Astrocyte (in vitro differentiated cells and primary cell): Measurements from ENCODE around the gene MTERF2. TPM values are rescaled to one million over a fixed set of nuclear protein-coding genes. Genes with fewer than 3 reads are reported as not detected.

Experiments used
- DNase-seq: peaks from one replicate; pipeline ENCODE4 v3.0.0-alpha.2; 2010; ENCODE audit warnings: low read depth
- FAIRE-seq: peaks from 2 replicates; lab custom pipeline; 2011; peaks lifted over from hg19 to GRCh38; lab: Jason Lieb, UNC
- H2AFZ ChIP-seq: 2 replicates; pipeline ENCODE4 v1.6.0; 2012; ENCODE audit warnings: low read depth, low read length, inconsistent platforms
- H3K27ac ChIP-seq: 2 replicates; pipeline ENCODE4 v1.5.1; 2011; ENCODE audit warnings: low read depth, low read length, inconsistent platforms
- H3K27me3 ChIP-seq: 2 replicates; pipeline ENCODE4 v1.6.0; 2011; ENCODE audit warnings: low read length, inconsistent platforms; ENCODE audit not compliant: insufficient read depth
- H3K36me3 ChIP-seq: 2 replicates; pipeline ENCODE4 v1.5.1; 2011; ENCODE audit warnings: low read length, inconsistent platforms; ENCODE audit not compliant: insufficient read depth
- H3K4me1 ChIP-seq: 2 replicates; pipeline ENCODE4 v1.5.1; 2011; ENCODE audit warnings: low read length, inconsistent platforms; ENCODE audit not compliant: insufficient read depth
- H3K4me2 ChIP-seq: 2 replicates; pipeline ENCODE4 v1.6.0; 2012; ENCODE audit warnings: low read length, inconsistent platforms
- H3K4me3 ChIP-seq: 2 replicates; pipeline ENCODE4 v1.5.1; 2011; ENCODE audit warnings: low read depth, mild to moderate bottlenecking, low read length, inconsistent platforms; ENCODE audit not compliant: insufficient read depth
- H3K79me2 ChIP-seq: 2 replicates; pipeline ENCODE4 v1.6.0; 2012; ENCODE audit warnings: mild to moderate bottlenecking, low read length, inconsistent platforms; ENCODE audit not compliant: insufficient read depth
- H3K9ac ChIP-seq: 2 replicates; pipeline ENCODE4 v1.6.0; 2012; ENCODE audit warnings: mild to moderate bottlenecking, low read length, inconsistent platforms
- H3K9me3 ChIP-seq: 2 replicates; pipeline ENCODE4 v1.5.1; 2012; ENCODE audit warnings: low read depth, mild to moderate bottlenecking, low read length, inconsistent platforms; ENCODE audit not compliant: insufficient read depth
- H4K20me1 ChIP-seq: 2 replicates; pipeline ENCODE4 v1.6.0; 2012; ENCODE audit warnings: low read length, inconsistent platforms; ENCODE audit not compliant: insufficient read depth
- H3K27ac Mint-ChIP-seq: one replicate; pipeline ENCODE4 v1.8.0; 2021; ENCODE audit warnings: mild to moderate bottlenecking, mixed read lengths; ENCODE audit not compliant: unreplicated experiment
- H3K27me3 Mint-ChIP-seq: one replicate; pipeline ENCODE4 v1.8.0; 2021; ENCODE audit warnings: low read depth, mixed read lengths; ENCODE audit not compliant: unreplicated experiment
- H3K36me3 Mint-ChIP-seq: one replicate; pipeline ENCODE4 v1.8.0; 2021; ENCODE audit warnings: low read depth, mixed read lengths; ENCODE audit not compliant: unreplicated experiment
- H3K4me1 Mint-ChIP-seq: one replicate; pipeline ENCODE4 v1.8.0; 2021; ENCODE audit warnings: low read depth, mixed read lengths; ENCODE audit not compliant: unreplicated experiment
- H3K4me3 Mint-ChIP-seq: one replicate; pipeline ENCODE4 v1.8.0; 2021; ENCODE audit warnings: mild to moderate bottlenecking, moderate library complexity, mixed read lengths; ENCODE audit not compliant: unreplicated experiment
- H3K9me3 Mint-ChIP-seq: one replicate; pipeline ENCODE4 v1.8.0; 2021; ENCODE audit warnings: mild to moderate bottlenecking, mixed read lengths; ENCODE audit not compliant: unreplicated experiment
- EZH2 ChIP-seq: IDR thresholded peaks from 2 replicates; pipeline ENCODE4 v1.6.1; 2012; ENCODE audit warnings: mild to moderate bottlenecking, low read length, inconsistent platforms; ENCODE audit not compliant: insufficient read depth
- total RNA-seq: library from RNA; stranded (reverse); gene quantifications from 2 replicates; pipeline ENCODE4 v1.2.1, GENCODE V29; 2021
- TF ChIP-seq, protein P1 (sequence below): IDR thresholded peaks from 2 replicates; pipeline ENCODE4 v1.5.1; 2011; ENCODE audit warnings: low read depth, mild to moderate bottlenecking, inconsistent platforms, low read length, moderate library complexity; ENCODE audit not compliant: insufficient read depth

Gene MTERF2
- total RNA-seq, 1 donor from 2014 or later: 5.1 TPM

DNA sequence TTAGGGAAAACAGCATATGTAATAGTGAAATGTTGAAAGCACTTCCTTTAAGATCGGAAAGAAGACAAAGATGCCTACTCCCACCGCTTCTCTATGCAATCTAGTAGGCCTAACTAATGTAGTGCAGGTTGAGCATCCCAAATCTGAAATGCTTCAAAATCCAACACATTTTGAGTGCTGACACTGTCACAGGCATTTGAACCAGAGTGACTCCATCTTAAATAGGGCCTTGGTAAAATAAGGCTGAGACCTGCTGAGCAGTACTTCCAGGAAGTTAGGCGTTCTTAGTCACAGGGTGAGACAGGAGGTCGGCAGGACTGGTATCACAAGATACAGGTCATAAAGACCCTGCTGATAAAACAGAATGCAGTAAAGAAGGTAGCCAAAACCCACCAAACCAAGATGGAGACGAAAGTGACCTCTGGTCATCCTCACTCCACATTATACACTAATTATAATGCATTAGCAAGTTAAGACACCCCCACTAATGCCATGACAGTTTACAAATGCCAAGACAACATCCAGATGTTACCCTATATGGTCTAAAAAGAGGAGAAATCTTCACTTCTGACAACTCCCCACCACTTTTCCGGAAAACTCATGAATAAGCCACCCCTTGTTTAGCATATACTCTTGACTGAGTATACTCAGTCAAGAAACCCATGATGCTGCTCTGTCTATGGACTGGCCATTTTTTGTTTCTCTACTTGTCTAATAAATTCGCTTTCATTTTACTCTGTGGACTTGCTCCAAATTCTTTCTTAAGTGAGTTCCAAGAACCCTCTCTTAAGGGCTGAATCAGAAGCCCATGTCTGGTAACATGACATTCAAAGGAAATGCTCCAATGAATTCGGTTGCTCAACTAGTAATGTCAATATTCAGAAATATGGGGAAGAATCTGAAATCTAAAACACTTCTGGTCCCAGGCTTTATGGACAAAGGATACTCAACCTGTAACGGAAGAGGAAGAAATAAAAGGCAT lies 47.1 kb upstream of the MTERF2 start:
- no peak overlapping the region for H3K4me3 Mint-ChIP-seq
- peaks cover 9% of the 10 kb centered on the region for H4K20me1 ChIP-seq

DNA sequence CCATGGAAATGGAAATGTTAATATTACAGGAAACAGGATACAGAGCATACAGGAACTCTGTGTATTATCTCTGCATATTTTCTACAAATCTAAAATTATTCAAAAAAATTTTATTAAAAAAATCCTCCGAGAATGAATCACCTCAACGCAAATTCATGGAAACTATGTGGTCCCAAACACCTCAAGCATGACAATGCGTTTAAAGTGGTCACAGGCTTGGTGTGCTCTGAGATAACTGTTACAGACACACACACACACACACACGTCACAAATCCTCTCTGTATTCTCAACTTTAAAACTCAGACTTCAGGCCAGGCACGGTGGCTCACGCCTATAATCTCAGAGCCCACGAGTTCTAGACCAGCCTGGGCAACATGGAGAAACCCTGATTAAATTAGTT lies 45.3 kb upstream of the MTERF2 start:
- Histone ChIP-seq H3K36me3 (no peaks in the 10 kb centered on the region), H3K27ac (no peak overlapping the region), H3K4me3 (no peak overlapping the region), H3K9ac (no peak overlapping the region), H3K9me3 (no peaks in the 10 kb centered on the region), H4K20me1 (no peaks in the 10 kb centered on the region), H3K4me2 (no peak overlapping the region), H3K27me3 (no peaks in the 10 kb centered on the region), H2AFZ (no peak overlapping the region), H3K79me2 (peaks cover 29% of the 10 kb centered on the region), H3K4me1 (peaks cover 14% of the 10 kb centered on the region)
- H3K27me3 Mint-ChIP-seq: no peaks in the 10 kb centered on the region
- H3K4me3 Mint-ChIP-seq: no peak overlapping the region
- FAIRE-seq (no peak), DNase-seq (no peak)
- no peaks in the 10 kb centered on the region for H3K36me3 Mint-ChIP-seq
- H3K27ac Mint-ChIP-seq: peak overlapping the region; percentile 23
- H3K4me1 Mint-ChIP-seq: peaks cover 20% of the 10 kb centered on the region
- TF ChIP-seq, protein P1, sequence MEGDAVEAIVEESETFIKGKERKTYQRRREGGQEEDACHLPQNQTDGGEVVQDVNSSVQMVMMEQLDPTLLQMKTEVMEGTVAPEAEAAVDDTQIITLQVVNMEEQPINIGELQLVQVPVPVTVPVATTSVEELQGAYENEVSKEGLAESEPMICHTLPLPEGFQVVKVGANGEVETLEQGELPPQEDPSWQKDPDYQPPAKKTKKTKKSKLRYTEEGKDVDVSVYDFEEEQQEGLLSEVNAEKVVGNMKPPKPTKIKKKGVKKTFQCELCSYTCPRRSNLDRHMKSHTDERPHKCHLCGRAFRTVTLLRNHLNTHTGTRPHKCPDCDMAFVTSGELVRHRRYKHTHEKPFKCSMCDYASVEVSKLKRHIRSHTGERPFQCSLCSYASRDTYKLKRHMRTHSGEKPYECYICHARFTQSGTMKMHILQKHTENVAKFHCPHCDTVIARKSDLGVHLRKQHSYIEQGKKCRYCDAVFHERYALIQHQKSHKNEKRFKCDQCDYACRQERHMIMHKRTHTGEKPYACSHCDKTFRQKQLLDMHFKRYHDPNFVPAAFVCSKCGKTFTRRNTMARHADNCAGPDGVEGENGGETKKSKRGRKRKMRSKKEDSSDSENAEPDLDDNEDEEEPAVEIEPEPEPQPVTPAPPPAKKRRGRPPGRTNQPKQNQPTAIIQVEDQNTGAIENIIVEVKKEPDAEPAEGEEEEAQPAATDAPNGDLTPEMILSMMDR: no peak
- no peak for TF ChIP-seq EZH2
- H3K9me3 Mint-ChIP-seq: no peaks in the 10 kb centered on the region

More for the DNA sequence above, 47.1 kb upstream of the MTERF2 start:
- H2AFZ ChIP-seq: no peak overlapping the region
- H3K9ac ChIP-seq: no peak overlapping the region
- H3K27me3 Mint-ChIP-seq: no peaks in the 10 kb centered on the region
- H3K36me3 ChIP-seq: no peaks in the 10 kb centered on the region
- no peak for DNase-seq
- H3K27me3 ChIP-seq: no peaks in the 10 kb centered on the region
- TF ChIP-seq, protein P1: no peak
- no peak for TF ChIP-seq EZH2
- H3K4me2 ChIP-seq: no peak overlapping the region
- peaks cover 13% of the 10 kb centered on the region for H3K4me1 Mint-ChIP-seq
- H3K4me1 ChIP-seq: no peaks in the 10 kb centered on the region
- H3K79me2 ChIP-seq: peaks cover 33% of the 10 kb centered on the region
- no peak for FAIRE-seq
- H3K4me3 ChIP-seq: no peak overlapping the region
- H3K27ac Mint-ChIP-seq: no peak overlapping the region
- no peaks in the 10 kb centered on the region for H3K9me3 Mint-ChIP-seq
- no peak overlapping the region for H3K27ac ChIP-seq
- no peaks in the 10 kb centered on the region for H3K36me3 Mint-ChIP-seq
- no peaks in the 10 kb centered on the region for H3K9me3 ChIP-seq

DNA sequence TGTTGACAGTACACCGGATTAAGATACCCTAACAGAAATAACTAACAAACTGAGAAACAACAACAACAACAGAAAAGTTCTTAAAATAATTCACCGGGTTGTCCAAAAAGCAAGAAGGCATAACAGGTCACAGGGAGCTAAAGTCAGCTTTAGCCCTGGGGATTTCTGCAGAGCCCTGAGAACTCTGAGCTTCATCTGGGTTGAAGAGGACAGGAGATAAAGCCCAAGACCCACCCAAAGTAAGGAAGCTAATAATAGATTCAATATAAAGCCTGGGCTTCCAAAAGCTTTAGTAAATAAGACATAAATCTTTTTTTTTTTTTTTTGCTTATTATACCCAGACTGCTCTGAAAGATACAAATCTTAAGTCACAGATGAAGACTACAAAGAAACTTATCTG lies 44.1 kb upstream of the MTERF2 start:
- H3K27ac Mint-ChIP-seq: no peak overlapping the region
- H3K4me1 ChIP-seq: peaks cover 20% of the 10 kb centered on the region
- no peak for DNase-seq
- no peaks in the 10 kb centered on the region for H3K36me3 ChIP-seq
- no peak overlapping the region for H2AFZ ChIP-seq
- H3K9ac ChIP-seq: no peak overlapping the region
- H3K9me3 Mint-ChIP-seq: no peaks in the 10 kb centered on the region
- H3K27me3 ChIP-seq: no peaks in the 10 kb centered on the region
- no peaks in the 10 kb centered on the region for H4K20me1 ChIP-seq
- H3K27ac ChIP-seq: no peak overlapping the region
- H3K4me2 ChIP-seq: no peak overlapping the region
- no peak for FAIRE-seq
- no peaks in the 10 kb centered on the region for H3K36me3 Mint-ChIP-seq
- no peak for TF ChIP-seq EZH2
- TF ChIP-seq, protein P1: no peak
- no peak overlapping the region for H3K4me3 Mint-ChIP-seq
- peaks cover 24% of the 10 kb centered on the region for H3K4me1 Mint-ChIP-seq
- no peak overlapping the region for H3K4me3 ChIP-seq
- no peaks in the 10 kb centered on the region for H3K27me3 Mint-ChIP-seq
- no peaks in the 10 kb centered on the region for H3K9me3 ChIP-seq
- peaks cover 29% of the 10 kb centered on the region for H3K79me2 ChIP-seq
